ENCODE results near the gene TMEM179B. TPM values are rescaled to one million over a fixed set of nuclear protein-coding genes. Genes with fewer than 3 reads are reported as not detected.

The TMEM179B gene
- total and polyA plus RNA-seq, 2 of the 13 experiments (the other 11 are each of a cell fraction or from before 2014, with no cell fraction given): 24.8 to 25.7 TPM

DNA sequence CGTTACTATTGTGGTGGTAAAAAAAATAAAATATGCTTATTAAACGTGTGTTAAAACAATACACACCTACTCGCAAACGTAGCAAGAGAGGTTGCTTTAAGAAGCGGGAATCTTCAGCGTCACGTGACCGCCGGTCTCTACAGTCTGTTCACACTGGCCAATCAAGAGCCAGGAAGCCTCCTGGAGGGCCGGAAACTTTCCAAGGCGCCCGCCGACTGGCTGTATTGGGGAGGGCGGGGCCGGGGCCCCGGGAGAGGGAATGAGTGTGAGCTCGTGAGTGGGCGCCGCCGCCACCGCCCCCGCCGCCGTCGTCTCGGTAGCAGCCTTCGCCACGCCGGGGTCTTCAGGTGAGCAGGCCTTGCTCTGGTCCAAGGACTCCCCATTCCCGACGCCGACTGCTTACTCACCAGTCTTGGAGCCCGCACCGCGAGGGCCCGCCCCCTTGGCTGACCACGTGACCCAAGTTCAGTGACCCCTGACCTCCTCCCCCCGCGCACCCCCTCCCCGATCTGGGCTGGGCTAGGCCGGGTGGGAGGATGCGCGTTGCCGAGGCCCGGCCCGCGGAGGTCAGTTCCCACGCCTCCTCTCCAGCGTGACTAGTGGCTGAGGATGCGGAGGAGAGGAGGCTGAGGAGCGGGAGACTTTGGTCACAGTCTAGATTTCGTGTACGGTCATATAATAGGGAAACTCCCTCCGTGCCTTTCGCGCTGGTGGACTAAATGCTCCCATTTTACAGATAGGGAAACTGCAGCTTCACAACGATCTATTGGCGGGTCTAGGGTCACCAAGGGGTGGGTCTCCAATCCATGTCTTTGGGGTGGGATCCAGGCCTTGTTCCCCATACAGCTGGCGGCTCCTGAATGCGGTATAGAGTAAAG, 15.8 kb upstream of the TMEM179B start, which contains the start of gene TAF6L (continued):
- TF ChIP-seq ISX (CRISPR knock-in tag; conservative IDR thresholded peaks at IDR 0.05) (no peak), ETV6 (CRISPR knock-in tag; conservative IDR thresholded peaks at IDR 0.05) (no peak), ZNF225 (CRISPR knock-in tag; IDR thresholded peaks at IDR 0.05) (peak; percentile 80; the same call in 1 of the 2 replicates), TBX2 (CRISPR knock-in tag; IDR thresholded peaks at IDR 0.05; ENCODE audit: borderline replicate concordance) (peak; percentile 19; the same call in 1 of the 2 replicates), RFXANK (CRISPR knock-in tag; IDR thresholded peaks at IDR 0.05) (0 out of 2 replicates have a peak, but pooled peaks have one; percentile 72), ZNF234 (CRISPR knock-in tag; conservative IDR thresholded peaks at IDR 0.05) (no peak), RCOR2 (CRISPR knock-in tag; IDR thresholded peaks at IDR 0.05) (peak; percentile 27; the same call in 1 of the 2 replicates), ZNF441 (CRISPR knock-in tag; IDR thresholded peaks at IDR 0.05; ENCODE audit: borderline replicate concordance) (peak; percentile 18; the same call in 1 of the 2 replicates), SNAPC4 (CRISPR knock-in tag; IDR thresholded peaks at IDR 0.05) (no peak), THAP11 (CRISPR knock-in tag; IDR thresholded peaks at IDR 0.05) (peak; percentile 67), KLF9 (CRISPR knock-in tag; IDR thresholded peaks at IDR 0.05; ENCODE audit: low read depth) (peak; percentile 15; the same call in 1 of the 2 replicates), RAD51 (IDR thresholded peaks at IDR 0.05; ENCODE audit: borderline replicate concordance) (peak; percentile 96)
- TF ChIP-seq, protein P1, sequence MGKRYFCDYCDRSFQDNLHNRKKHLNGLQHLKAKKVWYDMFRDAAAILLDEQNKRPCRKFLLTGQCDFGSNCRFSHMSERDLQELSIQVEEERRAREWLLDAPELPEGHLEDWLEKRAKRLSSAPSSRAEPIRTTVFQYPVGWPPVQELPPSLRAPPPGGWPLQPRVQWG (CRISPR knock-in tag; IDR thresholded peaks at IDR 0.05; ENCODE audit: borderline replicate concordance, low read depth): no peak
- TF ChIP-seq, protein P2, sequence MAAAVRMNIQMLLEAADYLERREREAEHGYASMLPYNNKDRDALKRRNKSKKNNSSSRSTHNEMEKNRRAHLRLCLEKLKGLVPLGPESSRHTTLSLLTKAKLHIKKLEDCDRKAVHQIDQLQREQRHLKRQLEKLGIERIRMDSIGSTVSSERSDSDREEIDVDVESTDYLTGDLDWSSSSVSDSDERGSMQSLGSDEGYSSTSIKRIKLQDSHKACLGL (CRISPR knock-in tag; IDR thresholded peaks at IDR 0.05): 0 out of 2 replicates have a peak, but pooled peaks have one; percentile 6
- TF ChIP-seq, protein P3, sequence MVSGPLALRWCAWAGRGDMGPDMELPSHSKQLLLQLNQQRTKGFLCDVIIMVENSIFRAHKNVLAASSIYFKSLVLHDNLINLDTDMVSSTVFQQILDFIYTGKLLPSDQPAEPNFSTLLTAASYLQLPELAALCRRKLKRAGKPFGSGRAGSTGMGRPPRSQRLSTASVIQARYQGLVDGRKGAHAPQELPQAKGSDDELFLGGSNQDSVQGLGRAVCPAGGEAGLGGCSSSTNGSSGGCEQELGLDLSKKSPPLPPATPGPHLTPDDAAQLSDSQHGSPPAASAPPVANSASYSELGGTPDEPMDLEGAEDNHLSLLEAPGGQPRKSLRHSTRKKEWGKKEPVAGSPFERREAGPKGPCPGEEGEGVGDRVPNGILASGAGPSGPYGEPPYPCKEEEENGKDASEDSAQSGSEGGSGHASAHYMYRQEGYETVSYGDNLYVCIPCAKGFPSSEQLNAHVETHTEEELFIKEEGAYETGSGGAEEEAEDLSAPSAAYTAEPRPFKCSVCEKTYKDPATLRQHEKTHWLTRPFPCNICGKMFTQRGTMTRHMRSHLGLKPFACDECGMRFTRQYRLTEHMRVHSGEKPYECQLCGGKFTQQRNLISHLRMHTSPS (CRISPR knock-in tag; IDR thresholded peaks at IDR 0.05; ENCODE audit: low read depth): no peak
